GM18502 (cell line): ENCODE measurements around the gene NOP10.
"Not testable (repeated sequence)": the region's sequence is repeated elsewhere in the genome, so short reads cannot be mapped to it uniquely, and the experiment has no call there.

Experiments
- ATAC-seq: cut with Tn5 transposase; IDR thresholded peaks from one replicate; pipeline ENCODE4 v1.9.1; 2021; ENCODE audit warnings: mild to moderate bottlenecking; ENCODE audit not compliant: unreplicated experiment, poor library complexity

NOP10 gene

DNA sequence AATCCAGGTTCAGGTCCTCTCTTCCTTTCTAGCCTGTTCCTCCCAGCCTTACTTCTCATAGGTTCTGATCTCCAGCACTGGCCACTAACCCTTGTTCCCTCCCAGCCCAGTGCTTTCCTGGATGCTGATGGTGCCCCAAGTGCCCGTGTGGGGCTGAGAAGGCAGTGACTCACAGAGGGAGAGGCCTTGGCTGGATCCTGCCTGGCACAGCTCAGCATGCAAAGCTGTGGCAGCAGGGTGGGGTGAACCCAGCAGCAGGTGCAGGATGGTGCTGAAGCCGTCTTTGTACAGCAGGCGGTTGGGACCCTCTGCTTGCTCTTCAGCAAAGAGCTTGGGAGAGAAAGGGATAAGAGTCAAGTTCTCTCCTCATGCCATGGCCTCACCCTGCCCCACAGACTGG lies 16.5 kb upstream of the NOP10 start:
- ATAC-seq: no peak

DNA sequence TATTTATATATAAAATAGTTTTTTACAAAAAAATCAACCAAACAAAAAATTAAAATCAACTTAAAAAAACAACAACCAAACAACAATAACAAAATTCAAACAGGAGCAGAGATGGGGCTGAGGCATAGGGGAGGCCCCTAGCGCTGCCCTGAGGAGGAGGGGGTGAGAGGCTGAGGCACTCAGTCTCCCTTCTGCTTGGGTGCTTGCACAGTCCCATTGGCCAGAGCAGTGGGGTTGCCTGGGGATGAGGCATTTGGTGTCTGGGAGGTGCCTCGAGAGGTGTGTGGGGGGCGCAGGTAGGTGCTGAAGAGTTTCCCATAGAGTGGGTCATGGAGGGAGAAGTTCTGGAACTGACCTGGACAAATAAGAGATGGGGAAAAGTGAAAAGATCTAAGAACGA lies 16.0 kb upstream of the NOP10 start:
- no peak for ATAC-seq

GRCh38 chr15:34358367-34358766 lies 15.4 kb upstream of the NOP10 start:
- no peak for ATAC-seq

DNA sequence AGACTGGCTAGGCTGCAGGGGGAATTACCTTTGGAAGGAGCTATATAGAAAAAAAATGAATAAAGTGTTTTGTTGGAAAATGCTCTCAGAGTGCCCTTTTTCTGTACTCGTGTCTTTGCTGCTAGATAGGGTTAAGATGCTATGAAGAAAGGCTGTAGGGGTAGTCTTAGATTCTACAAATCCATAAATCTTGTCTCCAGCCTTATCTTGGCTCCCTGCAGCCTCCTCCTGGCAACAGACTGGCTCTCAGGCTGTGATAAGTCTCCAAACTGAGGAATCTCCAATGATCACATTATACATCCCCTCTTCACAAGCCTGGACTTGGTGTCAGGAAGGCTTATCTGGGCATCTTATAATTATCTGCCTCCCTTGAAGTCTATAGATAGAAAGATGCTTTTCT lies 14.7 kb upstream of the NOP10 start:
- no peak for ATAC-seq

DNA sequence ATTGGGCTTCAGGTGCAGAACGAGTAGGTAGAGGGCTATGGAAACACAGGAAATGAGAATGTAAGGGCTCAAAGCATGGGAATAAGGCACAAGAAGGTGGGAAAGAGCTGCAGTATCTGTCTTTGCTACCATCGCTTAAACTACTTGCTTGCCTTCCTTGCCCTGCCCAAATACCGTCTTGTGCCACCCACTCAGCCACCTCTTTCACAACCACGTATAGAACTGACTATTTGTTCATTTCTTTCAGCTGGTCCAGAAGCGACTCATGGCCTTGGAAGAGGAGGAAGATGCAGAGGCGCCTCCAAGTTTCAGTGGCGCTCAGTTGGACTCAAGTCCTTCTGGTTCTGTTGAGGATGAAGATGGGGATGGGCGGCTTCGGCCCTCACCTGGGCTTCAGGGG lies 12.3 kb upstream of the NOP10 start:
- no peak for ATAC-seq

DNA sequence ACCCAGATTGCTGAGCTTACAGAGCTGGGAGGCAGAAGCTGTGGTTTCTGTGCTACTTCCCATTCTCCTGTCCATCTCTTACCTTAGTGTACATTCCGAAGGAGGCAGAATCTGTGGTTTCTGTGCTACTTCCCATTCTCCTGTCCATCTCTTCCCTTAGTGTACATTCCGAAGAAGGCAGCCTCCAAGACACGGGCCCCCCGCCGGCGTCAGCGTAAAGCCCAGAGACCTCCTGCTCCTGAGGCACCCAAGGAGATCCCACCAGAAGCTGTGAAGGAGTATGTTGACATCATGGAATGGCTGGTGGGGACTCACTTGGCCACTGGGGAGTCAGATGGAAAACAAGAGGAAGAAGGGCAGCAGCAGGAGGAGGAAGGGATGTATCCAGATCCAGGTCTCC lies 11.3 kb upstream of the NOP10 start:
- no peak for ATAC-seq

DNA sequence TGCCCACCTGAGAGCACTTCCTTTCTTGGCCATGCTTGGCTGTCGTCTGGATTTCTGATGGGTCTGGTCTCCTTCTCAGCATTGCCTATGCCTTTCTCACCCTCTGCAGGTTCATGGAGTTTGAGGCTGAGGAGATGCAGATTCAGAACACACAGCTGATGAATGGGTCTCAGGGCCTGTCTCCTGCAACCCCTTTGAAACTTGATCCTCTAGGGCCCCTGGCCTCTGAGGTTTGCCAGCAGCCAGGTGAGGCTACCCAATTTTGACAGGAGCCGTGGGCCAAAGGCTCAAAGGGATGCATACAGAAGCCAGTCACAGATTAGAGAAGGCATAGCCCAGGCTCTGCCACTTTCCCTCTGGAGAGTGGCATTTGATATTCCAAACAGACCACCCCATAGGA lies 10.7 kb upstream of the NOP10 start:
- ATAC-seq: no peak

- ATAC-seq: not testable (repeated sequence)
Observed at GRCh38 chr15:34352996-34353395, 10.1 kb upstream of the NOP10 start.

DNA sequence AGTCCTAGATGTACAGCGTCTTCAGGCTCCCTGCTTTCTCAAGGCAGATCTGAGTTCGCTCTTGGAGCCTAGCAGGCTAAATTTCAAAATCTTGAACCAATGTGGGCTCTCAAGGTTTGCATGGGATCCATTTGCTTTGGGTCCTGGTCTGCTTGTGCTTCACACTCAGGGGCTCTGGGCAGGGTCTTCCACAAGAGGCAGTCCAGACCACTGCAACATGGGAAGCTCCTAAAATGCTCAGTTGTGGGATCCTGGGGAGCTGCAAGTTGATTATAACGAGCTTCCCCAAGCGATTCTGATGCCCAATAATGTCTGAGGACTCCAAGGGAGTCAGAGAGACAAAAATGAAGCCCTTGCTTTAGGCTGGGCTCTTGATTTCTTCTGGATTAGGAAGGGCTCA lies 6.8 kb upstream of the NOP10 start:
- no peak for ATAC-seq

GRCh38 chr15:34348735-34349300 lies 5.9 kb upstream of the NOP10 start:
- ATAC-seq: no peak

DNA sequence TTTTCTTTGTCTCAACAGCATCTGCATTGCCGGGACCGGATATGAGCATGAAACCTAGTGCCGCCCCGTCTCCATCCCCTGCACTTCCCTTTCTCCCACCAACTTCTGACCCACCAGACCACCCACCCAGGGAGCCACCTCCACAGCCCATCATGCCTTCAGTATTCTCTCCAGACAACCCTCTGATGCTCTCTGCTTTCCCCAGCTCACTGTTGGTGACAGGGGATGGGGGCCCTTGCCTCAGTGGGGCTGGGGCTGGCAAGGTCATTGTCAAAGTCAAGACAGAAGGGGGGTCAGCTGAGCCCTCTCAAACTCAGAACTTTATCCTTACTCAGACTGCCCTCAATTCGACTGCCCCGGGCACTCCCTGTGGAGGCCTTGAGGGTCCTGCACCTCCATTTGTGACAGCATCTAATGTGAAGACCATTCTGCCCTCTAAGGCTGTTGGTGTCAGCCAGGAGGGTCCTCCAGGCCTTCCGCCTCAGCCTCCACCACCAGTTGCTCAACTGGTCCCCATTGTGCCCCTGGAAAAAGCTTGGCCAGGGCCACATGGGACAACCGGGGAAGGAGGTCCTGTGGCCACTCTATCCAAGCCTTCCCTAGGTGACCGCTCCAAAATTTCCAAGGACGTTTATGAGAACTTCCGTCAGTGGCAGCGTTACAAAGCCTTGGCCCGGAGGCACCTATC lies 5.2 kb upstream of the NOP10 start:
- no peak for ATAC-seq

- not testable (repeated sequence) for ATAC-seq
Observed at GRCh38 chr15:34342213-34342736, 661 bp downstream of the NOP10 start.

- ATAC-seq: no peak
Observed at GRCh38 chr15:34341381-34342212, 1.3 kb downstream of the NOP10 start.

DNA sequence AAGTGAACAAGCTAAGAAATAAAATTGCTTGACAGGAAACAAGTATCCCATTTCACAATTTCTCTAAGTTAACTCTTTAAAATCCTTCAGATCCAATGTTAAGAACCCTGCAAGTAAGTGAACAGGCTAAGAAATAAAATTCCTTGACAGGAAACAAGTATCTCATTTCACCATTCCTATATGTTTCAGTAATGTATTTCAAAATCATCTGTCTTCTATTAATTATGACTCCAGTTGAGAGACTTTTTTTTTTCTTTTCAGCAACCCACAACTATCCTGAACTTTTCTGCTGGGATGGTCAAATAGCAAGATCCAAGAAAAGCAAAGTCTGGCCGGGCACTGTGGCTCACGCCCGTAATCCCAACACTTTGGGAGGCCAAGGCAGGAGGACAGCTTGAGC lies 3.0 kb downstream of the NOP10 start:
- no peak for ATAC-seq

DNA sequence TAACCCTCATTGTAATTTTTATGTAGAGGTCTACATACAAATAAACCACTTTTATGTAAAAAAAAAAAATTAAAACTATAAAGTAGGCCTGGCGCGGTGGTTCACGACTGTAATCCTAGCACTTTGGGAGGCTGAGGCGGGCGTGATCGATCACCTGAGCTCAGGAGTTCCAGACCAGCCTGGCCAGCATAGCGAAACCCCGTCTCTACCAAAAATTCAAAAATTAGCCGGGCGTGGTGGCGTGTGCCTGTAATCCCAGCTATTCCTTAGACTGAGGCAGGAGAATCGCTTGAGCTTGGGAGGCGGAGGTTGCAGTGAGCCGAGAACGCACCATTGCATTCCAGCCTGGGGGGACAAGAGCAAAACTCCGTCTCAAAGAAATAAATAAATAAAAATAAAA lies 4.6 kb downstream of the NOP10 start:
- no peak for ATAC-seq

DNA sequence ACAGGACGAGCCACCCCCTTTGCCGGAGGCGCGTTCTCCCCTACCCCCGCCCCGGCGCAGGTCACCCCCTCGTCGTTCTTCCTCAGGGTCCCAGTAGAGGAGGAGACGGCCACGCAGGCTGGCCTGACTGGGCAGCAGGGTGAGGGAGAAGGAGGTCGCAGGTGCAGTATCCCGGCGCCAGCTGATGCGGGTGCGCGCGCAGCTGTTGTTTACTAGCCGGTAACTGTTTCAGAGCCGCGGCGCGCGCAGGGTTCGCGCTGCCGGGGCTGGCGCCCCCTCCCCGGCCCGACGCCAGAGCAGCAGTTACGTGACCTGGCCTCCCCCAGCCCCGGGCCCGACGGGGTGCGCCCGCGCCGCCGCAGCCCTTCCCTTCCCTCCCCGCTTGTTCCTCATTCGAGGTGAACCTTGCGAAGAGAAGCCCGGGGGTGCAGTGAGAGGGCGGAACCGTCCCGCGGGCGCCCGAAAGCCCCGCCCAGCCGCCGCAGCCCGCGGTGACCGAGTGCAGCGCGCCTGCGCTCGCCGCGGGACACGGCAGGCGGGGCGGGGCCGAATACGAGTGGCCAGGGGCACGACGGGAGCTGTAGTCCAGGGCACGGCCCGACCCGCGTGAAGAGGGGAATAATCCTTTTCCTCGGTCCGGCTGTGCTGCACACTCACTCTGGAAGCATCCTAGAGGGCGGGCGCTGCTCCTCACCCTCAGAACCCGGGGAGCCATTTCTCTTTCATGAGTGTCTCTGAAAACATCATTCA lies 5.2 kb downstream of the NOP10 start, which contains the start of gene SLC12A6:
TSS of gene SLC12A6 (minus strand) at position 225 of the 750 bp plus-strand sequence. CDS start 1,101 bp downstream, outside the sequence.
- peak; percentile 69 for ATAC-seq

DNA sequence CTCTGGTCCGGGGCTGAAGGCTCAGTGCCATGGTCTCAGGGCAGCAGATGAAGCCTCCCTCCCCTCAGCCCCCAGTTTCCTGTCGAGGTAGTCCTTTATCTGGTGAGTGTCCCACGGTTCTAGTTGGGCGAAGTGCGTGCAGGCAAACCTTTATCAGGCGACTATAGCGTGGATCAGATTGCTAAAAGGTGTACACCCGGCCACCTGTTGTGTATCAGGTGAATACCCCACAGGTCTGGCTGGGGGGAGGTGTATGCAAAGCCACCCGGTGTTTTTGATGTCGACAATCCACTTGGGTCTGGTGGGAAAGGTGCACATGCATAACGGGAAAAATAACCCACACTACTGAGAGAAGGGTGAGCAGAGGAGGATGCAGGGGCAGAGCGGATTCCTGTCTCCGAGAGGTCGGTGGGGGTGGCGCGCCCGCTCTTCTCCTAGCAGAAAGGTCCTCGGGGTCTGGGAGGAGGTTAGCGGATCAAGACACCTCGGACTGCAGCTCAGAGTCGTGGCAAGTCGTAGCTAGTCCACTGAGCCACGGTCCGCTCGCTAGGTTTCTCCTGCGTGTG lies 5.9 kb downstream of the NOP10 start:
- ATAC-seq: peak; percentile 15

DNA sequence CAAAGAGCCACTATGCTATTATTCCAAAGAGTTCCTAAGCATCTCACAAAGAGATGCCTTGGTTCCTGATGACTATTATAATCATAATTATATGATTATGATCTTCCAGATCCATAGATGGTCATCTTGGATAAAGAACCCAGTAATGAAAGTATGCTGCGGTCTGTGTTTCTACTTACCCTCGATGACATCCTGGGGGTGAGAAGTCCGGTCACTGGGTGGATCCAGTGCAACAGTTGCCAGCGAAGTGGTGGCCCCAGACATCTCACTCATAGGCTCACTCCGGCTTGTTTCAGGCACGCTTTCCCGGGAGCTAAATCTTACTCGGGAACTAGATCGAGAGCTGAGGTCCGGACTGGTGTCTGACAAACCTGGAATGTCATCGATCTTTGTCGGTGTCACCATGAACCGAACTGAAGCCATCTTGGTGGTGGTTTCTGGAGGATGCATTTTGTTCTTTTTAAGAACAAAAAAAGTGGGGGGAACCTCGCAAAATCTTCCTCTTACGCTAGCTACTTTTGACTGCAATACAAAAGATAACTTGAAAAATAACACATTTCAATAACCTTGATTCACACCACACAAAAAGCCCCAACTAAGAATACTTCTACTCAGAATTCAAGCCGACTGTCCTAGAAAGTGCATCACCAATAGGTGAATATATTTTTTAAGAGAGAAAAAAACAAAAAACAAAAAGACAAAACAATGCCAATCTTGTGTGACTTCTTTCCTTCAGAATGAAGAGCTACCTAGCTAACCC lies 6.5 kb downstream of the NOP10 start:
- no peak for ATAC-seq
